Renal cortex interstitium (tissue), 15 donors: Measurements from ENCODE around the gene LCN1. TPM values are rescaled to one million over a fixed set of nuclear protein-coding genes. Genes with fewer than 3 reads are reported as not detected.
A peak's percentile ranks its signal among the peaks of the same experiment; 100 is the strongest.

Experiments
- DNase-seq, 11 donors: peaks; one replicate each; pipeline ENCODE4 v3.0.0-alpha.2; 2013; ENCODE audit warnings: low read depth in 9 of 11, low spot score in 4 of 11; ENCODE audit errors: extremely low read depth in 1 of 11
- long read RNA-seq, 16 experiments: transcript quantifications; one replicate each; lab custom pipeline, GENCODE V29; 2026
- polyA plus RNA-seq, 3 donors: library from polyadenylated mRNA; unstranded; fragments of 120-200 nt; gene quantifications; one replicate each; pipeline ENCODE4 v1.2.1, GENCODE V29; 2013; ENCODE audit not compliant: insufficient read length in 3 of 3

The LCN1 gene
- not detected for polyA plus RNA-seq
- long read RNA-seq, donor 1: 0 reads
- long read RNA-seq, donor 2: 0 reads
- long read RNA-seq, donor 3: 0 reads
- long read RNA-seq, donor 4: 0 reads
- long read RNA-seq, donor 5: 0 reads
- long read RNA-seq, donor 6: 0 reads
- long read RNA-seq, donor 7: 0 reads
- long read RNA-seq, donor 8: 0 reads
- long read RNA-seq, donor 9: 0 reads
- long read RNA-seq, donor 10: 0 reads
- long read RNA-seq, donor 11: 0 reads
- long read RNA-seq, donor 12: 0 reads
- long read RNA-seq, donor 13: 0 reads
- long read RNA-seq, donor 14: 0 reads
- long read RNA-seq, donor 15: 0 reads
- long read RNA-seq, donor 16: 0 reads

DNA sequence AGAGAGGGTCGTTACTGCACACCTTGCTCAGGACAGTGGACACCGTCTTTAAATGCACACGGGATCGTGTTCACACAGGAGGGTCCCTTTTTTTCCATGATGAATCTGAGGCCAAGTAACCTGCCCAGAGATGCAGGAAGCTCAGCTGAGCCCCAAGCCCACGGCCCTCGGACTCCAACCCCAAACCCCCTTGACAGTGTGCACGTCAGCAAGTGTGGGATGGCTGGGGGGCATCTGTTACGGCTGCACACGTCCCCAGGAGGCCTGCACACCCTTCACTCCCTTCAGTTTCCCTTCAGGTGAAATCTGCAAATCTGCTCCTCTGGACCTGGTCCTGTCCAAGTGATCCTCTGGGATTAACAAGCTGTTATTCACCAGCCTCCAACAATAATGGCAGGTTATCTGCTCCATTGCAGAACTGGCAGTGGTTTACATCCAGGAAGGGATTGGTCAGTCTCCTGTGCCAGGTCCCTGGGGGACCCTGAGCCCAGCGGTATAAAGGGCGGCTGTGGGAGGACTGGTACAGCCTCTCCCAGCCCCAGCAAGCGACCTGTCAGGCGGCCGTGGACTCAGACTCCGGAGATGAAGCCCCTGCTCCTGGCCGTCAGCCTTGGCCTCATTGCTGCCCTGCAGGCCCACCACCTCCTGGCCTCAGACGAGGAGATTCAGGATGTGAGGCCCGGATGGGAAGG lies at the start of gene LCN1:
TSS of gene LCN1 (plus strand) at position 525 of the 692 bp plus-strand sequence. CDS start at position 583, 58 bp downstream.
- no peak for DNase-seq

DNA sequence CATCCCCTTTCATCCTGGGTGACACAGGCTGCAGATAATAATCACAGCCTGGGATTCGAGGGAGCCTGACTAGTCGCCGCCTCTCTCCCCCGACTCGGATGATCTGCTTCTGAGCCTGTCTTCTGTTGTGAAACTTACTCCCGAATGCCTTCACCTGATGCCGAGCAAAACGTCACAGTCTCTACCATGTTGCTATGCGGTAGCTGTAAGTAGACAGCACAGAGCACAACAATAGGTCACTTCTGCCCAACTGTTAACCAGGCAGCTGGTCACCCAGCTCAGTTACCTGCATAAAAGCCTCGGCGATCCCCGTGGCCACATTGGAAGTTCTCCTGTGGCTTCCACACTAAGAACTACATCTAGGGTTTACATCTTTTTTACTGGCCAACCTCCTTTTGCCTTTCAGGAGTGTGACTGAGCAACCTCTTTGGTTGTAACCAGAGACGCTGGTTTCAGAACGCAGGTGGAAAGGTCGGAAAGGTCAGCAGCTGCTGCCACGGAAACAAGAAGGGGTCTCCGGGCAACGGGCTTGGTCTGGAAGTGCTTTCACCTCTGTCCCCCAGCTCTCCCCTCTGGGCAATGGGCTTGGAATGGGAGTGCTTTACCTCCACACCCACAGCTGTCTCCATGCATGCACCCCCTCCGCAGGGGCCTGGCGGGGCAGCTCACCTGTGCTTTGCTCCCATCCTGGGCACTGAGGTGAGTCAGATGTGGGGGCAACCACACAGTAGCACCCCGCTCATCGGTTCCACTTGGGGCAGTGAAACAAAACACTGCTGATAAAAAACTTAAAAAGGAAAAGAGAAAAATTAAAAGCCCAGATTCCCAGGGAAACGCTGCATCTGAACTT lies 49.2 kb upstream of the LCN1 start:
- DNase-seq: peak in 7 of 11 donors; percentile 45 to 75 (median 59)

DNA sequence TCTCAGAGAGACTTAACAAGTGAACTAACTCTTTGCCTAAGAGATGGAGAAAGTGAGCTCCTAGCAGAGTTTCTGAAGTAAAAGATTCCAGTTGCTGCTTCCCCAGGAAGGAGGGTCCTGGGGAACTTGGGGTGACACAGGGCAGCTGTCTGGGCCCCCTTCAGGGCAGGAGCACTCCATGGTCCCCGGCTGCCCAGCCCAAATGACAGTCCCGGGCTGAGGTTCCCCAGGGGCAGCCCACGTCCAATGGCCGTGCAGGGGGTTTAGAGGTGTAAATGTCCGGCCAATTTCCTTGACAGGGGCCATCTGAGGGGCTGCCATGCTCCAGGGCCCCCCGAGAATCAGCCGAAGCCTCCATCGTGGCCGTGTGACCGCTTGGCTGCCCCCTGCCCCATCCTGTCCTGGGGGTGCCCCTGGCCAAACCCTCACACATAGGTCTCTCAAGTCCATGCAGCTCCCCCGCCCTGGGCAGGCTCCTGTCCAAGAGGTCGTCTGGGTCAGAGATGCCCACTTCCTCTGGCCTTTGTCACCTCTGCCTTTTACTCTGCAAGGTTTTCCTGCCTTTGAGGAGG lies 47.2 kb upstream of the LCN1 start:
- no peak for DNase-seq

- peak in 4 of 11 donors; percentile 21 to 29 (median 26) for DNase-seq
These were observed 46.3 kb upstream of the LCN1 start for GRCh38 chr9:135474915-135475314.

DNA sequence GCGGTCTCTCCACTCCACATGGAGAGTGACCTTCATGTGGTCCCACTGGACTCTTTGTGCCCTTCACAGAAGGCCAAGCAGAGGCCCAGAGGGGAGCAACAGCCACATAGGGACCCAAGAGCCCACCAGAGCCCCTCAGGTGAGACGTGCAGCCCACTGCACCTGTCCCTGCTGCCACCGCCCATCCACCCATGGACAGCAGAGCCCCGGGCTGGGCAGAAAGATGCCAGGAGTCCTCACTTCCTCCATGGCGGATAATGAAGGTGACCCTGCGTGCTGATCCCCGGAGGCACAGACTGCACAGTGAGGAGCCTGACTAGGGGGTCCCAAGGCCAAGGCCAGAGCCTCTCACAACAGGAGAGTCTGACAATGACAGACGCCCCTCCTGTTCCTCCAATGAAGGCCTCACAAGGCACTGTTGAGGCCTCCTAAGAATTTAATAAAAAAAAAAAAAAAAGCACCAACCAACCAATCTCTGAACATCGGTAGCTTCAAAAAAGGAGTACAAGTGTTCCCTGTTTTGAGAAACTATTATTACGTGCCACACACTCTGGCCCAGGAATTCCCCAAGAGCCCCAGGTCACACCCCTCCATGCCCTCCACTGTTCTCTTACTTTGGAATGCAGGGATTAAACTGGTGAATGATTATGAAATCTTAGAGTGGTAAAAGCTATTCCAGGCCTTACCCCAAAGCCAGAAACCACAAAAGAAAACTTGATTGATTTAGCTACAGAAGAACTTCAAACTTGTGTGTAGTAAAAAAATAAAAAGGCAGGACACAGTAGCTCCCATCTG lies 44.5 kb upstream of the LCN1 start:
- DNase-seq: no peak

DNA sequence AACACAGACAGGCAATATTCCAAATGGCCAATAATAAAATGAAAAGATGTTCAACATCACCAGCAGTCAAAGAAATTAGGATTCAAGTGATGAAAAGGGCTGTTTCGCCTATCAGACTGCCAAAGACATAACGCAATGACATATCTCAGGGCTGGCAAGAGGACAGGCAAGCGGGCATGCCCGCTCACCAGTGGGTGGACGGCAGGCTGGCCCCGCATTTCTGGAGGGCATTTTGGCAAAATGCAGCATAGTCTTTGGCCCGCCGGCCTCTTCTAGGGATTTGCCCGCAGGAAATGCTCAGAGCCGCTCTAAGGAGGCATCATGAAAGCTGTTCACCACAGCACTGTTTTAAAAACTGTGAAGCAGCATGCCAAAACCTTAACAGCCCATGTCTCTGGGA lies 43.0 kb upstream of the LCN1 start:
- no peak for DNase-seq

DNA sequence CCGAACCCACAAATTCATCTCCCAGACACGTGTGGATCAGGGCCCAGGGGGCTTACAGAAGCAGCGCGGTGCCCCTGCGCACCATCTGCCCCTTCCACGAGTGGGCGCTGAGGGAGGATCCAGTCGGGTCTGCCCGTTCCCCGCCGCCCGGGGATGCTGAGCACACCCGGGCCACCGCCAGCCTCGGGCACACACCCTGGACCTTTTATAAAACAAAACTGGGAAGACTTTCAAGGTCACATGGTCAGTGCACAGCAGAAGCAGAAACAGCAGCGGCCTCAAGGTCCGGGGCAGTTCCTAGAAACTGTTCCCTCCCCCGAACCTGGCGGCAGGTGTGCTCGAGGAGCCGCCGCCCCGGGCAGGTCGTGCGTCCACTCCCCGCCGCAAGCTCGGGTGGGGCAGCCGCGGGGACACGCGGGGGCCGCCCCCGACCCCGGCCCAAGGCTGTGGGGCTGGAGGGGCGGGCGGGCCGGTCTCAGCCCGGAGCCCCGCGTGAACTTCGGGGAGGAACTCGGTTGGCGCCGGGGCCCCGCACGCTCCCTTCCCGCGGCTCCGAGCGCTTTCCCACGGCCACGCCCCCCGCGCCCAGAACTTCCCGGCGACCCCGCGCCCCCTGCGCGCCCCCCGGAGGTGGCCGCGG lies 42.3 kb upstream of the LCN1 start:
- DNase-seq: peak in 5 of 11 donors; percentile 10 to 39 (median 24)

DNA sequence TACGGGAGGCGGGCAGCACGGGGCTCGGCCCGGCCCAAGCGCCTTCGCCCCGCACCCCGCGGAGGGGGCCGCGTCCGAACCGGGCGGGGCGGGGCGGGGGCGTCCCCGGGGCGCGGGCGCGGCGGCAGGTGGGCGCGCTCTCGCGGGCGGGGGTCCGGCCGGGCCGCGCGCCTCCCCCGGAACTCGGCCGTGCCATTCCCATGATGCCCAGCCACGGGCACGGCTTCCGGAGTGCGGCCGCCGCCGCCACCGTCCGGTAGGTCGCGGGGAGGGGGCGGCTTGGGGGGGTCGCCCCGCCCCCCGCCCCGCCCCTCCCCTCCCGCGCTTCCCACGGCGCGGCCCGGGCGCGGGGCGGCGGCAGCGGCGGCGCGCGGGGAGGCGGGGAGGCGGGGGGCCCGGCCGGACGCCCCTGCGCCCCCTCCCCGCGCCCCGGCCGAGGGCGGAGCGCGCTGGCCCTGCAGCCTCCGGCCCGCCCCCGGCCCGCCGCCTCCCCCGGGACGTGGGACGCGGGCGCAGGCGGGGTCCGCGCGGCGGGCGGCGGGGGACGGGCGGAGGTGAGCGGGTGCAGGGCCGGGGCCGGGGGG lies 41.7 kb upstream of the LCN1 start, which contains the start of gene PPP1R26:
TSS of gene PPP1R26 (plus strand) at position 314 of the 584 bp plus-strand sequence. CDS start 4,729 bp downstream, outside the sequence.
- DNase-seq: peak in 4 of 11 donors; percentile 12 to 25 (median 20)

DNA sequence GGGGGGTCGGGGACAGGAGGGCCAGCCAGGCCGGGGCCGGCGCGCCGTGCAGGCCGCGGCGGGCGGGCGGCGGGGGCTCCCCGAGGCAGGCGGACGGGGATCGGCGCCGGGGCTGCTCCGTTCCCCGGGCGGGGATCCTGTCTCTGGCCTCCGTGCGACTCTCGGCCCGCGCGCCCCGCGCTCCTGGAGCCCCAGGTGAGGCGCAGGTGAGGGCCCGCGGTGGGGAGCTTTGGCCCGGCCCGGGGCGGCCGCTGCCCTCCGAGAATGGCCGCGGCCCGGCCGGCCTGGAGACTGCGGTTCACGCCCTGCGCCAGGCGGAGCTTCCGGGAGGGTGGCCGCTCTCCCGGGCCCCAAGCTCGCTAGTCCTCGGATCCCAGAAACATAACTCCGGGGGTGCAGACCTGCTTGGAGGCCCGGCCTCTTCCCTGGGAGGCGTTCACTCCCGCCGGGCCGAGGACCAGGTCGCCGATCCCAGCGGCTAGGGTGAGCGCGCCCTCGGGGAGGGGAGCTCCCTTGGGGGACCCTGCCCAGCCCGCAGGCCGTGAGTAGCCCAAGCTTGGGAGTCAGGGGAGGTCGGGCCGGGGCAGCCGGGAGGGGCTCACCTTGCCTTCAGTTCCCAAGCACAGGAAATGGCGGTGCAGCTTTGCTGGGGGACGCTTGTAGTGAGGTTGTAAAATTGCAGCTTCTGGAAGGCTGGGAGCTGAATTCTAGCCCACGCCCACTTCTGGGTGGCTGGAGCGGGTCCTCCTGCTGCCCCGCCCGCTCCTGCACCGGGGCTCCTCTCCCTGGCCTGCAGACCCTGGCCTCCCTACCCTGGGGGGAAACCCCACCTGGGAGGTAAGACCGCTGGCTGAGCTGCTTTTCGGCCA lies 40.9 kb upstream of the LCN1 start:
- peak in 4 of 11 donors; percentile 19 to 47 (median 34) for DNase-seq

- no peak for DNase-seq
These were observed 40.3 kb upstream of the LCN1 start for GRCh38 chr9:135480940-135481310.

GRCh38 chr9:135482015-135482754 lies 39.1 kb upstream of the LCN1 start:
- no peak for DNase-seq

GRCh38 chr9:135484460-135485277 lies 36.6 kb upstream of the LCN1 start:
- DNase-seq: no peak

GRCh38 chr9:135485385-135485784 lies 35.9 kb upstream of the LCN1 start:
- DNase-seq: no peak

DNA sequence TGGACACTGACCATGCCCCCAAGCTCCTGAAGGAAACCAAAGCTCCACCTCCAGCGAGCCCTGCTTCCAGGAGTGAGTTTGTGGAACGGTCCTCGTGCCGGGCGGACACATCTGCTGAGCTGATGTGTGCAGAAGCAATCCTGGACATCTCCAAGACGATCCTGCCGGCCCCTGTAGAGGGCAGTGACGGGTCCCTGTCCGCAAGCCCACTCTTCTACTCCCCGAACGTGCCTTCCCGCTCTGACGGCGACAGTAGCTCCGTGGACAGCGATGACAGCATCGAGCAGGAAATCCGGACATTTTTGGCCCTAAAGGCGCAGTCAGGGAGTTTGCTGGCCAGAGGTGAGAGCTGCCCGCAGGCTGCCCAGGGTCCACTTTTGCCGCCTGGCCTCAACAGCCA lies 35.4 kb upstream of the LCN1 start:
- no peak for DNase-seq
